ENCODE data around the gene BZW2.

DNA sequence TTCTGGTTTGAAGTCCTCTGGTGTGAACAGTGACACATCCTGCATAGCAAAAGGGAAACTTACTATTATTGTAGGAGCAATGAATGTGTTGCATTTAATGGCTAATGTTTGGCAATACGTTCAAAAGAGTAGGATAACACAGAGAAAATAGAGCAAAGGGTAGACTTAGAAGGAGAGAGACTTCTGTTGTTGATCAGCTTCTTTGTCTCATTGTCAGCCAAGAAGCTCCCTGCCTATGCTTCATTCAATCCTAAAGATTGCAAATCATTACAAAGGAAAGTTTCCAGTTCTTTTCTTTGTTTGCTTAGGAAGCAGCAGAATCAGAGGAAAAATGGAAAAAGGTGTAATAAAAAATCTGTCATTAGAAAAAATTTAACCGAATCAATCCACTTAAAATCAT, 99.7 kb downstream of the BZW2 start:
- TF ChIP-seq POLR2AphosphoS5 (IDR thresholded peaks at IDR 0.05) (no peak), POLR2A (IDR thresholded peaks at IDR 0.05) (no peak)
- TF ChIP-seq, protein P1, sequence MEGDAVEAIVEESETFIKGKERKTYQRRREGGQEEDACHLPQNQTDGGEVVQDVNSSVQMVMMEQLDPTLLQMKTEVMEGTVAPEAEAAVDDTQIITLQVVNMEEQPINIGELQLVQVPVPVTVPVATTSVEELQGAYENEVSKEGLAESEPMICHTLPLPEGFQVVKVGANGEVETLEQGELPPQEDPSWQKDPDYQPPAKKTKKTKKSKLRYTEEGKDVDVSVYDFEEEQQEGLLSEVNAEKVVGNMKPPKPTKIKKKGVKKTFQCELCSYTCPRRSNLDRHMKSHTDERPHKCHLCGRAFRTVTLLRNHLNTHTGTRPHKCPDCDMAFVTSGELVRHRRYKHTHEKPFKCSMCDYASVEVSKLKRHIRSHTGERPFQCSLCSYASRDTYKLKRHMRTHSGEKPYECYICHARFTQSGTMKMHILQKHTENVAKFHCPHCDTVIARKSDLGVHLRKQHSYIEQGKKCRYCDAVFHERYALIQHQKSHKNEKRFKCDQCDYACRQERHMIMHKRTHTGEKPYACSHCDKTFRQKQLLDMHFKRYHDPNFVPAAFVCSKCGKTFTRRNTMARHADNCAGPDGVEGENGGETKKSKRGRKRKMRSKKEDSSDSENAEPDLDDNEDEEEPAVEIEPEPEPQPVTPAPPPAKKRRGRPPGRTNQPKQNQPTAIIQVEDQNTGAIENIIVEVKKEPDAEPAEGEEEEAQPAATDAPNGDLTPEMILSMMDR (IDR thresholded peaks at IDR 0.05) = no peak

All from upper lobe of left lung (tissue), 4 donors.